ENCODE data around the gene R3HDM1.

DNA sequence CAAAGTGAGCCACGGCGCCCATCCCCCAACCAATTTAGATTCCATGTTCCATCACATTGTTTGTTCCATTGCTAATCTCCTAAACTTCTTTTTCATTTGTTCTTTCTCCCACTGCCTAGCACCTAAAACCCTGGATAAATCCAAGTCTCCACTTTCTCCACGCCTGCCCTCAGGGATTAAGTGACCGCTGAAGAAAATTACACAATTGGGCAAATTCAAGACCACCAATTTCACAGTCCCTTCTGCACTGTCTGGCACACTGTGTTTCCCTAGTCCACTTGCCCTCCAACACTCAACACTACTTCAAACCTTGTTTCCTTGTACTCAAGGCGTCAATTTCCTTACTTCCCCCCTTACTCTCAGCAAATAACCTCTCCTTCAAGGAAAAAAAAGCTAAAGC is 205.3 kb downstream of the R3HDM1 start:
- TF ChIP-seq, protein P1, sequence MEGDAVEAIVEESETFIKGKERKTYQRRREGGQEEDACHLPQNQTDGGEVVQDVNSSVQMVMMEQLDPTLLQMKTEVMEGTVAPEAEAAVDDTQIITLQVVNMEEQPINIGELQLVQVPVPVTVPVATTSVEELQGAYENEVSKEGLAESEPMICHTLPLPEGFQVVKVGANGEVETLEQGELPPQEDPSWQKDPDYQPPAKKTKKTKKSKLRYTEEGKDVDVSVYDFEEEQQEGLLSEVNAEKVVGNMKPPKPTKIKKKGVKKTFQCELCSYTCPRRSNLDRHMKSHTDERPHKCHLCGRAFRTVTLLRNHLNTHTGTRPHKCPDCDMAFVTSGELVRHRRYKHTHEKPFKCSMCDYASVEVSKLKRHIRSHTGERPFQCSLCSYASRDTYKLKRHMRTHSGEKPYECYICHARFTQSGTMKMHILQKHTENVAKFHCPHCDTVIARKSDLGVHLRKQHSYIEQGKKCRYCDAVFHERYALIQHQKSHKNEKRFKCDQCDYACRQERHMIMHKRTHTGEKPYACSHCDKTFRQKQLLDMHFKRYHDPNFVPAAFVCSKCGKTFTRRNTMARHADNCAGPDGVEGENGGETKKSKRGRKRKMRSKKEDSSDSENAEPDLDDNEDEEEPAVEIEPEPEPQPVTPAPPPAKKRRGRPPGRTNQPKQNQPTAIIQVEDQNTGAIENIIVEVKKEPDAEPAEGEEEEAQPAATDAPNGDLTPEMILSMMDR (IDR thresholded peaks at IDR 0.05) = no peak
- TF ChIP-seq MAFK (IDR thresholded peaks at IDR 0.05; ENCODE audit: partially characterized antibody) (no peak), JUN (IDR thresholded peaks at IDR 0.05) (no peak), SMC3 (IDR thresholded peaks at IDR 0.05) (no peak), JUNB (IDR thresholded peaks at IDR 0.05) (no peak), NR3C1 (IDR thresholded peaks at IDR 0.05) (no peak), POLR2A (IDR thresholded peaks at IDR 0.05; ENCODE audit: low read length) (no peak), TP53 (CRISPR knock-in tag; IDR thresholded peaks at IDR 0.05) (no peak), KDM5A (IDR thresholded peaks at IDR 0.05) (no peak)
- TF ChIP-seq, protein P2, sequence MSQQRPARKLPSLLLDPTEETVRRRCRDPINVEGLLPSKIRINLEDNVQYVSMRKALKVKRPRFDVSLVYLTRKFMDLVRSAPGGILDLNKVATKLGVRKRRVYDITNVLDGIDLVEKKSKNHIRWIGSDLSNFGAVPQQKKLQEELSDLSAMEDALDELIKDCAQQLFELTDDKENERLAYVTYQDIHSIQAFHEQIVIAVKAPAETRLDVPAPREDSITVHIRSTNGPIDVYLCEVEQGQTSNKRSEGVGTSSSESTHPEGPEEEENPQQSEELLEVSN (IDR thresholded peaks at IDR 0.05; ENCODE audit: borderline replicate concordance, low read depth) = no peak
- TF ChIP-seq, protein P3, sequence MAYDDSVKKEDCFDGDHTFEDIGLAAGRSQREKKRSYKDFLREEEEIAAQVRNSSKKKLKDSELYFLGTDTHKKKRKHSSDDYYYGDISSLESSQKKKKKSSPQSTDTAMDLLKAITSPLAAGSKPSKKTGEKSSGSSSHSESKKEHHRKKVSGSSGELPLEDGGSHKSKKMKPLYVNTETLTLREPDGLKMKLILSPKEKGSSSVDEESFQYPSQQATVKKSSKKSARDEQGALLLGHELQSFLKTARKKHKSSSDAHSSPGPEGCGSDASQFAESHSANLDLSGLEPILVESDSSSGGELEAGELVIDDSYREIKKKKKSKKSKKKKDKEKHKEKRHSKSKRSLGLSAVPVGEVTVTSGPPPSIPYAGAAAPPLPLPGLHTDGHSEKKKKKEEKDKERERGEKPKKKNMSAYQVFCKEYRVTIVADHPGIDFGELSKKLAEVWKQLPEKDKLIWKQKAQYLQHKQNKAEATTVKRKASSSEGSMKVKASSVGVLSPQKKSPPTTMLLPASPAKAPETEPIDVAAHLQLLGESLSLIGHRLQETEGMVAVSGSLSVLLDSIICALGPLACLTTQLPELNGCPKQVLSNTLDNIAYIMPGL (CRISPR knock-in tag; IDR thresholded peaks at IDR 0.05; ENCODE audit: borderline replicate concordance) = no peak
- TF ChIP-seq, protein P4, sequence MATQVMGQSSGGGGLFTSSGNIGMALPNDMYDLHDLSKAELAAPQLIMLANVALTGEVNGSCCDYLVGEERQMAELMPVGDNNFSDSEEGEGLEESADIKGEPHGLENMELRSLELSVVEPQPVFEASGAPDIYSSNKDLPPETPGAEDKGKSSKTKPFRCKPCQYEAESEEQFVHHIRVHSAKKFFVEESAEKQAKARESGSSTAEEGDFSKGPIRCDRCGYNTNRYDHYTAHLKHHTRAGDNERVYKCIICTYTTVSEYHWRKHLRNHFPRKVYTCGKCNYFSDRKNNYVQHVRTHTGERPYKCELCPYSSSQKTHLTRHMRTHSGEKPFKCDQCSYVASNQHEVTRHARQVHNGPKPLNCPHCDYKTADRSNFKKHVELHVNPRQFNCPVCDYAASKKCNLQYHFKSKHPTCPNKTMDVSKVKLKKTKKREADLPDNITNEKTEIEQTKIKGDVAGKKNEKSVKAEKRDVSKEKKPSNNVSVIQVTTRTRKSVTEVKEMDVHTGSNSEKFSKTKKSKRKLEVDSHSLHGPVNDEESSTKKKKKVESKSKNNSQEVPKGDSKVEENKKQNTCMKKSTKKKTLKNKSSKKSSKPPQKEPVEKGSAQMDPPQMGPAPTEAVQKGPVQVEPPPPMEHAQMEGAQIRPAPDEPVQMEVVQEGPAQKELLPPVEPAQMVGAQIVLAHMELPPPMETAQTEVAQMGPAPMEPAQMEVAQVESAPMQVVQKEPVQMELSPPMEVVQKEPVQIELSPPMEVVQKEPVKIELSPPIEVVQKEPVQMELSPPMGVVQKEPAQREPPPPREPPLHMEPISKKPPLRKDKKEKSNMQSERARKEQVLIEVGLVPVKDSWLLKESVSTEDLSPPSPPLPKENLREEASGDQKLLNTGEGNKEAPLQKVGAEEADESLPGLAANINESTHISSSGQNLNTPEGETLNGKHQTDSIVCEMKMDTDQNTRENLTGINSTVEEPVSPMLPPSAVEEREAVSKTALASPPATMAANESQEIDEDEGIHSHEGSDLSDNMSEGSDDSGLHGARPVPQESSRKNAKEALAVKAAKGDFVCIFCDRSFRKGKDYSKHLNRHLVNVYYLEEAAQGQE (IDR thresholded peaks at IDR 0.05) = no peak

Measured in A549 (cell line).